ENCODE data around the gene SIRT7. TPM values are rescaled to one million over a fixed set of nuclear protein-coding genes. Genes with fewer than 3 reads are reported as not detected.
A peak's percentile ranks its signal among the peaks of the same experiment; 100 is the strongest.

The SIRT7 gene
- total and polyA plus RNA-seq, 2 donors (not counting 3 experiments of a cell fraction or from before 2014, with no cell fraction given) = 11.6 to 28.8 TPM

DNA sequence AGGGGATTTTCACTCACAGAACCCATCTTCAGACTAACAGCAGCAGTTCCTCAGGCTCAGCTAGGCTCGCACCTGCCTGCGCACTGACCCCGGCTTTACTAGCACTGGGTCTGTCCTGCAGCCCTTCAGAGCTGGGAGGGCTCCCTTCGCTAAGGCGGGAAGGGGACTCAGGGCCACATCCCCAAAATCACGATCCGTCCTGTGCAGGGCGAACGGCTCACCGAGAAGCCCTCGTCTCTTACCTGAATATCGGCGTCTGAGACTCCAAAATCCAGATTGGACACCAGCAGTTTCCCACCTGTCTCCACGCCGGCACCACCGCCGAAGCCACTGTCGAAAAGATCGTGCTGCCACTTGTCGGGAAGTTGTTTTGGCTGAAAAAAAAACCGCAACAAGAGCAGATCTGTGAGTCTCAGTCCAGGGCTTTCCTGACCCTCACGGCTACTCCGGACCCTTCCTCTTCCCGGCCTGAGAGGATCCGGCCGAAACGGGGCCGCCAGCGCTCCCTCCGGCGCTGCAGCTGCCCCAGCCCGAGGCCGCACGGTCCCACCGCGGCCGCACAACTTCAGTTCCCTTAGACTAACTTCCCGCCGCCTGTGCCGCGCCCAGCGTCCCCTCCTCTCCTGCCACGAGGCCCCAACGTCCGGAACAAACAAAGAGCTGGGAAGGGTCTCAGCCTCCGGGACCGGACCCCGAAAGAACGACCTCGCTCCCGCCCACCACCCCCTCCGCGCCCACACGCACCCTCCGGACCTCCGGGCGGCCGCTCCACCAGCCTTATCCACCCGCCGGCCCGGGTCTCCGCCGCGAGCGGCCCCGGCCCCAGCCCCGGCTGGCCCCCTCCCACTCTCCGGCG, 27.3 kb downstream of the SIRT7 start:
- Histone ChIP-seq H3K4me2 (ENCODE audit: insufficient read depth, low read length) (peak overlapping the region; percentile 84), H3K79me2 (ENCODE audit: control insufficient read depth, insufficient read depth, low read length) (peaks cover 55% of the 10 kb centered on the region), H4K20me1 (replicated peaks; ENCODE audit: control insufficient read depth, extremely low read depth, insufficient read depth, low read length) (no peaks in the 10 kb centered on the region), H3K27ac (ENCODE audit: insufficient read depth, low read depth, low read length) (peak overlapping the region; percentile 73), H3K9me3 (replicated peaks; ENCODE audit: control insufficient read depth, insufficient read depth, low read length) (no peaks in the 10 kb centered on the region), H3K36me3 (ENCODE audit: control insufficient read depth in 2 of 2, extremely low read depth in 1 of 2, insufficient read depth in 2 of 2, low read length in 2 of 2) (peaks cover 29 to 37% of the 10 kb centered on the region in 2 experiments), H3K4me3 (replicated peaks in 1 of 3; ENCODE audit: insufficient read depth in 1 of 3, low read depth in 1 of 3, low read length in 3 of 3) (peak overlapping the region; percentile 76 to 96 (median 77)), H3K4me1 (ENCODE audit: control insufficient read depth, extremely low read depth, insufficient read depth, low read length) (peaks cover 13% of the 10 kb centered on the region), H3K9ac (replicated peaks; ENCODE audit: extremely low read depth, insufficient read depth, low read length) (peak overlapping the region; percentile 84), H3K9me1 (replicated peaks; ENCODE audit: control insufficient read depth, extremely low read depth, insufficient read depth, low read length) (no peaks in the 10 kb centered on the region), H2AFZ (ENCODE audit: low read depth, low read length) (no peak overlapping the region), H3K27me3 (ENCODE audit: control insufficient read depth in 2 of 2, insufficient read depth in 2 of 2, low read length in 2 of 2) (no peaks in the 10 kb centered on the region)
- DNase-seq (ENCODE audit: low read depth, low spot score) = peak; percentile 34
- CTCF ChIA-PET = interaction anchor here (2.5 kb wide), 1 partner anchor 21 kb away, joined by 10 read pairs; the partner anchor contains the start of gene ARHGDIA
- FAIRE-seq = no peak
- dilution Hi-C loops (cut with MboI; ENCODE audit: extremely low pct_ligation_motif_present, low sequenced_read_pairs) = no loop called here
- POLR2A ChIA-PET = no interaction called here
- no TSS peak for BruUV-seq (replicated peaks)
- TF ChIP-seq POLR2A (IDR thresholded peaks at IDR 0.05; ENCODE audit: low read depth, low read length) = no peak
- no peak for TF ChIP-seq CTCF (IDR thresholded peaks at IDR 0.05; ENCODE audit: extremely low read depth in 1 of 2, insufficient read depth in 1 of 2, low read depth in 1 of 2, low read length in 2 of 2)
- TF ChIP-seq MYC (IDR thresholded peaks at IDR 0.05; ENCODE audit: low read depth, low read length) = no peak
- no peak for TF ChIP-seq EZH2 (IDR thresholded peaks at IDR 0.05; ENCODE audit: borderline replicate concordance, low read depth, low read length, severe bottlenecking)
- TF ChIP-seq POLR2AphosphoS5 (IDR thresholded peaks at IDR 0.05; ENCODE audit: insufficient read depth, low read depth, low read length) = no peak
- no peak for TF ChIP-seq GATA2 (IDR thresholded peaks at IDR 0.05; ENCODE audit: insufficient read depth, insufficient read length, low read depth, low read length)
- no peak for TF ChIP-seq JUN (IDR thresholded peaks at IDR 0.05; ENCODE audit: borderline replicate concordance, insufficient read depth, insufficient read length, low read depth)
- TF ChIP-seq FOS (IDR thresholded peaks at IDR 0.05; ENCODE audit: borderline replicate concordance, insufficient read depth, low read length) = no peak
- TF ChIP-seq, protein P1, sequence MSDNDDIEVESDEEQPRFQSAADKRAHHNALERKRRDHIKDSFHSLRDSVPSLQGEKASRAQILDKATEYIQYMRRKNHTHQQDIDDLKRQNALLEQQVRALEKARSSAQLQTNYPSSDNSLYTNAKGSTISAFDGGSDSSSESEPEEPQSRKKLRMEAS (IDR thresholded peaks at IDR 0.05; ENCODE audit: insufficient read depth, insufficient read length) = no peak
- intact Hi-C loops (cut with micrococcal nuclease) = loop anchor here (1.0 to 2.0 kb wide), 3 partner anchors 20 to 30 kb away; partner anchors contain the start of genes ARHGDIA, P4HB and PCYT2
